Left lung (tissue), 10 donors: ENCODE data around the gene OPN4. TPM values are rescaled to one million over a fixed set of nuclear protein-coding genes. Genes with fewer than 3 reads are reported as not detected.
"Not testable (repeated sequence)": the region's sequence is repeated elsewhere in the genome, so short reads cannot be mapped to it uniquely, and the experiment has no call there.

Experiments used
- ATAC-seq: fragments of 200-7000 bp; cut with Tn5 transposase; one replicate; pipeline ENCODE4 v1.9.1; 2020; ENCODE audit warnings: moderate library complexity
- DNase-seq, 4 donors: peaks; one replicate each; pipeline ENCODE4 v3.0.0-alpha.2; 2013 to 2020
- H3K27ac ChIP-seq, 2 donors: fragments of 200-600 bp; sonication (generic) in 1 of 2; one replicate each; pipeline versions ENCODE4 v1.5.0 to v1.8.0; 2020 to 2021
- H3K27me3 ChIP-seq, 2 donors: fragments of 200-600 bp; sonication (generic) in 1 of 2; one replicate each; pipeline versions ENCODE4 v1.5.0 to v1.8.0; 2020 to 2021
- H3K36me3 ChIP-seq, 2 donors: fragments of 200-600 bp; sonication (generic) in 1 of 2; one replicate each; pipeline versions ENCODE4 v1.5.0 to v1.8.0; 2020 to 2021
- H3K4me1 ChIP-seq, 2 donors: fragments of 200-600 bp; one replicate each; pipeline ENCODE4 v1.8.0; 2021
- H3K4me3 ChIP-seq, 2 donors: fragments of 200-600 bp; sonication (generic) in 1 of 2; one replicate each; pipeline versions ENCODE4 v1.5.0 to v1.8.0; 2020 to 2021; ENCODE audit warnings: mild to moderate bottlenecking in 1 of 2
- H3K9me3 ChIP-seq, 2 donors: fragments of 200-600 bp; sonication (generic) in 1 of 2; one replicate each; pipeline versions ENCODE4 v1.5.0 to v1.8.0; 2020 to 2021
- intact Hi-C, 2 donors: fragments of 100-400 bp; cut with DNase I; formaldehyde crosslinking; loops; one replicate each; pipeline versions ENCODE4 v1.11.2 to v1.14.2; 2022
- polyA plus RNA-seq, 6 donors: library from polyadenylated mRNA; unstranded; fragments of 120-200 nt; gene quantifications; one replicate each; pipeline ENCODE4 v1.2.1, GENCODE V29; 2013; ENCODE audit not compliant: insufficient read length in 6 of 6
- total RNA-seq, 2 donors: library from RNA; stranded (reverse); fragmentation: NEBNext Ultra II Directional; extraction: Animal tissue kit (Norgen Biotek cat#: 25700); gene quantifications; one replicate each; pipeline ENCODE4 v1.2.1, GENCODE V29; 2021
- TF ChIP-seq, protein P1 (sequence below), 2 donors: fragments of 200-600 bp; sonication (generic) in 1 of 2; IDR thresholded peaks; one replicate each; pipeline versions ENCODE4 v1.5.0 to v1.8.0; 2021; ENCODE audit warnings: antibody characterized with exemption in 2 of 2
- donor health status: DM: no; HTN: yes; CAD: no.
- donor health status: DM: no; HTN: no; CAD: no.

Gene OPN4
- total and polyA plus RNA-seq, 8 donors, result not detected

DNA sequence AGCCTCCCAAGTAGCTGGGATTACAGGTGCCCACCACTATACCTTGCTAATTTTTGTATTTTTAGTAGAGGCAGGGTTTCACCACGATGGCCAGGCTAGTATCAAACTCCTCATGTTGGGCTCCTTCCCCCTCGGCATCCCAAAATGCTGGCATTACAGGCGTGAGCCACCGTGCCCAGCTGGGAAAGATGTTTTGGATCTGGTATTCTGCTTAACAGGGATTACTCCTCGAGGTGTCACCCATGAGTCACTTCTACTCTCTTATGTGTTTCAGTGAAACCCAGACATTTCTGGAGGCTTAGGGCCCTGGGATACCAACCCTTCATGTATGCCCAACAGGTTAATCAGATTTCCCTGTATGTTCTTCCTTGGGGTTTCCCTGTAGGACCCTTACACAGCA is 11.8 kb upstream of the OPN4 start:
- no peaks in the 10 kb centered on the region for H3K4me1 ChIP-seq
- intact Hi-C loops, result no loop called here
- ATAC-seq, result no peak

DNA sequence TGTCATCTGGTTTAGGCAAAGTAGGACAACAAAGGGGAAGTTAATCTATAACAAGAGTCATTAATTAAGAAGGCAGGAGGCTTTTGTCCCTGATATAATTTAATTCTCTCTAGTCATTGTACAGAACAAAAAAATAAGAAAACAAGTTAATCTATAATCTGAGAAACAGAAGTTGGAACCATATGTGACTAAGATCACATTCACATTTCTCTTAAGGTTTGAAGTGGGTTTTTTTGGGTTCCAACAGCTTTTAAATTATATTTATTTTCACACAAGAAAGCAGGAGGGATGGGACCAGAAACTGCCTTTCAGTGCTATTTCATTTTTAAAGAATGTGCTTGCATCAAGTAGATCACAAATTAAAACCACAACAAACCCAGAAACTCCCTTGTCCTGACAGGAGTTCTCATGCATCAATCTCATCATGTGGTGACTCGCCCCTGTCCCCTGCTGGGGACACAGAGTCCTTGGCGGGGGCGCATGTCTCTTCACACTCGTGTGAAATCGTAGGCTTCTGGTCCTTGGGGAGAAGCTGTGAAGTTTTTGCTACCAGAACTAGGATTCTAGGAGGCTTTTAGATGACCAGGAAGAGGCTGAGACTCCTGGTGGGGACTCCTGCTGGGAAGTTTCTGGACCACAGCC is 10.1 kb upstream of the OPN4 start:
- Histone ChIP-seq H3K4me3 (no peak overlapping the region), H3K9me3 (no peaks in the 10 kb centered on the region), H3K27me3 (no peaks in the 10 kb centered on the region), H3K27ac (no peak overlapping the region), H3K36me3 (no peaks in the 10 kb centered on the region), H3K4me1 (peaks cover 0 to 2% of the 10 kb centered on the region in 2 donors)
- DNase-seq (no peak), ATAC-seq (no peak)
- intact Hi-C loops, result no loop called here
- TF ChIP-seq, protein P1, sequence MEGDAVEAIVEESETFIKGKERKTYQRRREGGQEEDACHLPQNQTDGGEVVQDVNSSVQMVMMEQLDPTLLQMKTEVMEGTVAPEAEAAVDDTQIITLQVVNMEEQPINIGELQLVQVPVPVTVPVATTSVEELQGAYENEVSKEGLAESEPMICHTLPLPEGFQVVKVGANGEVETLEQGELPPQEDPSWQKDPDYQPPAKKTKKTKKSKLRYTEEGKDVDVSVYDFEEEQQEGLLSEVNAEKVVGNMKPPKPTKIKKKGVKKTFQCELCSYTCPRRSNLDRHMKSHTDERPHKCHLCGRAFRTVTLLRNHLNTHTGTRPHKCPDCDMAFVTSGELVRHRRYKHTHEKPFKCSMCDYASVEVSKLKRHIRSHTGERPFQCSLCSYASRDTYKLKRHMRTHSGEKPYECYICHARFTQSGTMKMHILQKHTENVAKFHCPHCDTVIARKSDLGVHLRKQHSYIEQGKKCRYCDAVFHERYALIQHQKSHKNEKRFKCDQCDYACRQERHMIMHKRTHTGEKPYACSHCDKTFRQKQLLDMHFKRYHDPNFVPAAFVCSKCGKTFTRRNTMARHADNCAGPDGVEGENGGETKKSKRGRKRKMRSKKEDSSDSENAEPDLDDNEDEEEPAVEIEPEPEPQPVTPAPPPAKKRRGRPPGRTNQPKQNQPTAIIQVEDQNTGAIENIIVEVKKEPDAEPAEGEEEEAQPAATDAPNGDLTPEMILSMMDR (IDR thresholded peaks at IDR 0.05), result no peak

More for the DNA sequence above, 11.8 kb upstream of the OPN4 start:
- no peak overlapping the region for H3K4me3 ChIP-seq
- no peaks in the 10 kb centered on the region for H3K9me3 ChIP-seq
- no peaks in the 10 kb centered on the region for H3K36me3 ChIP-seq
- H3K27me3 ChIP-seq, result no peaks in the 10 kb centered on the region
- TF ChIP-seq, protein P1 (IDR thresholded peaks at IDR 0.05), result no peak
- DNase-seq, result no peak
- H3K27ac ChIP-seq, result no peak overlapping the region

DNA sequence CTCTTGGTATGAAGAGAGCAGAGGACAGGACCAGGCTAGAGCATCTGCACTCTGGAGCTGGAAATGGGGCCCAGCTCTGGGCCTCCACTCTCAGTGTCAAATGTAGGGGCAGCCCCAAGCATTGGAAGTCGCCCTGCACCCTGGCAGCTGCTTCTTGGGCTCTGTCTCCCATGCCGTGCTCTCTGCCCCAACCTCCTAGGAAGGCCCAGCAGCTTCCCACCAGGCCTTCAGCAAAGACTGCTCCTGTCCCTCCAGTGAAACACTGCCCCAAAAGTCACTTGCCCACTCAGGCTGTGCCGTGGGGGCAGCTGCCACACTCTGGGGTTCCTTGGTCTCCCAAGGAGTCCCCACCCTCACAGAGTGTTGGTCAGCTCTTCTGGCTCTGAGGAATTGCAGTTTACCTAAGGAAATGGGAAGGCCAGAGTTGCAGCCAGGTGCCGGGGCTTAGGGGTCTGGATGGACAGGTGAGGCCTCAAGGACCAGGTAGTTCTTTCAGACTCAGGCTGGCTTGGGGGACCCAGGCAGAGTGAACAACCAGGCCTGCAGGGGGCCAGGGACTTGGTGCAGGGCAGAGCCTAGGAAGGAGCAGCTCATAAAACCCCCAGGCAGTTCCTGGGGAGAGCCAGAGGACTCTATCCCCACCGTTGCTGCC is 9.4 kb upstream of the OPN4 start:
- no peak for ATAC-seq
- intact Hi-C loops, result no loop called here
- TF ChIP-seq, protein P1 (IDR thresholded peaks at IDR 0.05), result no peak
- Histone ChIP-seq H3K36me3 (no peaks in the 10 kb centered on the region), H3K27ac (no peak overlapping the region), H3K4me3 (no peak overlapping the region), H3K4me1 (peaks cover 0 to 5% of the 10 kb centered on the region in 2 donors), H3K27me3 (no peaks in the 10 kb centered on the region), H3K9me3 (no peaks in the 10 kb centered on the region)
- DNase-seq, result no peak

DNA sequence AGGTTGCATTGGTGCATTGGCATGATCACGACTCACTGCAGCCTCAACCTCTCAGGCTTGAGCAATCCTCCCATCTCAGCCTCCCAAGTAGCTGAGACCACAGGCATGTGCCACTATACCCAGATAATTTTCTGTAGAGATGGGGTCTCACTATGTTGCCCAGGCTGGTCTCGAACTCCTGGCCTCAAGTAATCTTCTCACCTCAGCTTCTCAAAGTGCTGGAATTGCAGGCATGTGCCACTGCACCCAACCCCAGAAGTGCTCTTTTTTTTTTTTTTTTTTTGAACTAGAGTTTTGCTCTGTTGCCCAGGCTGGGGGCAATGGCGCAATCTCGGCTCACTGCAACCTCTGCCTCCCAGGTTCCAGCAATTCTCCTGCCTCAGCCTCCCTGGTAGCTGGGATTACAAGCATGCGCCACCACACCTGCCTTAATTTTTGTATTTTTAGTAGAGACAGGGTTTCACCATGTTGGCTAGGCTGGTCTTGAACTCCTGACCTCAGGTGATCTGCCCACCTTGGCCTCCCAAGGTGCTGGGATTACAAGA is 8.7 kb upstream of the OPN4 start:
- H3K4me1 ChIP-seq, H3K36me3 ChIP-seq, H3K9me3 ChIP-seq, H3K27me3 ChIP-seq, DNase-seq, H3K4me3 ChIP-seq, H3K27ac ChIP-seq, ATAC-seq, intact Hi-C loops: not testable (repeated sequence)

DNA sequence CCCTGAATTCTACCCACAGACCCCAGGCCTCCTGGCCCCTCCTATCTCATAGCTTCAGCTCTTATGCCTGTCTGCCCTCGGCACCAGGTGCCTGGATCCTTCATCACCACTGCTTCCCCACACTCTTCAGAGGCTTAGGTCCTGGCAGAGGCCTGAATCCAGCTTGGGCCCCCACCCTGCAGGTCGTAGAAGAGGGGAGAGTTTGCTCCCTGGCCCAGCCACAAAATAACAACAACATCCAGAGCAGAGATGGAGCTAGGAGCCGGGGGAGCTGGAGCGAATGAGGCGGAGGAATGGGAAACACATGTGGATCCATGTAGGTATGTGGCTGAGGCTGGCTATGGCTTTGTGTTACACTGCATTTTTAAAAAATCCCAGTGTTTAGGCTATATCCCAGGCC is 7.8 kb upstream of the OPN4 start:
- intact Hi-C loops, result no loop called here
- H3K27ac ChIP-seq, result no peak overlapping the region
- DNase-seq (no peak), ATAC-seq (no peak)
- no peaks in the 10 kb centered on the region for H3K9me3 ChIP-seq
- H3K36me3 ChIP-seq, result no peaks in the 10 kb centered on the region
- peaks cover 0 to 5% of the 10 kb centered on the region in 2 donors for H3K4me1 ChIP-seq
- H3K4me3 ChIP-seq, result no peak overlapping the region
- H3K27me3 ChIP-seq, result no peaks in the 10 kb centered on the region
- TF ChIP-seq, protein P1 (IDR thresholded peaks at IDR 0.05), result no peak
